Measurements from ENCODE around the gene CACFD1.

- TF ChIP-seq CTCF (IDR thresholded peaks at IDR 0.05) (no peak), POLR2A (IDR thresholded peaks at IDR 0.05) (no peak), POLR2AphosphoS5 (IDR thresholded peaks at IDR 0.05) (no peak)
Measured at GRCh38 chr9:133463864-133464615, 4.3 kb downstream of the CACFD1 start.

All from sigmoid colon (tissue), 4 donors.